Heart left ventricle (tissue), 13 donors: ENCODE results near the gene RNF123.

Experiments
- POLR2A ChIP-seq, 2 donors: fragments of 450-650 bp; IDR thresholded peaks; one replicate each; pipeline ENCODE4 v1.6.1; 2017; ENCODE audit warnings: antibody characterized with exemption in 2 of 2, mild to moderate bottlenecking in 2 of 2, moderate library complexity in 2 of 2
- TF ChIP-seq, protein P1 (sequence below), 12 donors: fragments of 200-600 bp; sonication (generic) in 4 of 12; IDR thresholded peaks; one replicate each; pipeline versions ENCODE4 v1.5.0 to v1.8.0; 2018 to 2022; ENCODE audit warnings: antibody characterized with exemption in 12 of 12, mild to moderate bottlenecking in 5 of 12
- donor health status: ischemic (EF 13 %, LVEDD 7.1; RV severe dilation, severe dysfunction).
- donor health status: DM: no; HTN: yes; CAD: no.
- donor health status: DM: no; HTN: no; CAD: no.
- donor health status: ischemic (EF 25% LVEDD 6.9; RV normal size, moderate dysfunction).
- donor health status: ischemic (EF 25% LVEDD 5.7; RV mildly dilated, moderate dysfunction).
- donor health status: ischemic (EF 35%, LVEDD 5.7; RV mildly dilated, moderate dysfunction).
- donor health status: nonischemic (EF 11% LVEDD 7.7; RV severe dilation, severe dysfunction).
- donor health status: DM: yes; HTN: yes; CAD: no.
- donor health status: PGD.
- donor health status: ischemic (EF 29% LVEDD 5.4; RV normal size, mild dysfunction).
- donor health status: nonischemic (EF 23%, LVEDD 6.1; RV moderate dilation, normal function).

DNA sequence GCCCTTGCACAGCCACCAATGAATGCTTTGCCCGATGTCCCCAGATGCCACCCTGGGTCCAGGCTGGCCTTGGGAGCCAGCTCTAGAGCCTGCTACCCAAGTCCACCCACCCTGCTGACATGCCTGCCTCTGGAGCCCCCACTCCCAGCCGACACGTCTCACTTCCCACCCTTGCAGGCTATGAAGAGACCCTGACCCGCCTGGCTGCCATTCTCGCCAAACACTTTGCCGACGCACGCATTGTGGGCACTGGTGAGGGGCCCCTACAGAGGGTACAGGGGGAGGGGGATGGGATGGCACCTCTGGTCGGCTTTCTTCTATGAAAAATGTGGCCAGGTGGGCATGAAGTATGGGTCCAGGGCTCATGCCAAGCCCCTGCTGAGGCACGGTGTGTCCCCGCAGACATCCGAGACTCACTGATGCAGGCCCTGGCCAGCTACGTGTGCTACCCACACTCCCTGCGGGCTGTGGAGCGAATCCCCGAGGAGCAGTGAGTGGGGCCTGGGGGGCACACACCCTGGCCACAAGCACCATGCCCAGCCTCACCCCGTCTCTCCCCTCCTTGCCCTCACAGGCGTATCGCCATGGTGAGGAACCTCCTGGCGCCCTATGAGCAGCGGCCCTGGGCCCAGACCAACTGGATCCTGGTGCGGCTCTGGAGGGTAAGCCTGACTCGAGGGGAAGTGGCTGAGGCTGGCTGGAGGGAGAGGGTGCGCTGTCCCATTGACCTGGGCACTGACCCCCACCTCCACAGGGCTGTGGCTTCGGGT lies 24.2 kb downstream of the RNF123 start:
- no peak for TF ChIP-seq POLR2A (IDR thresholded peaks at IDR 0.05)
- TF ChIP-seq, protein P1, sequence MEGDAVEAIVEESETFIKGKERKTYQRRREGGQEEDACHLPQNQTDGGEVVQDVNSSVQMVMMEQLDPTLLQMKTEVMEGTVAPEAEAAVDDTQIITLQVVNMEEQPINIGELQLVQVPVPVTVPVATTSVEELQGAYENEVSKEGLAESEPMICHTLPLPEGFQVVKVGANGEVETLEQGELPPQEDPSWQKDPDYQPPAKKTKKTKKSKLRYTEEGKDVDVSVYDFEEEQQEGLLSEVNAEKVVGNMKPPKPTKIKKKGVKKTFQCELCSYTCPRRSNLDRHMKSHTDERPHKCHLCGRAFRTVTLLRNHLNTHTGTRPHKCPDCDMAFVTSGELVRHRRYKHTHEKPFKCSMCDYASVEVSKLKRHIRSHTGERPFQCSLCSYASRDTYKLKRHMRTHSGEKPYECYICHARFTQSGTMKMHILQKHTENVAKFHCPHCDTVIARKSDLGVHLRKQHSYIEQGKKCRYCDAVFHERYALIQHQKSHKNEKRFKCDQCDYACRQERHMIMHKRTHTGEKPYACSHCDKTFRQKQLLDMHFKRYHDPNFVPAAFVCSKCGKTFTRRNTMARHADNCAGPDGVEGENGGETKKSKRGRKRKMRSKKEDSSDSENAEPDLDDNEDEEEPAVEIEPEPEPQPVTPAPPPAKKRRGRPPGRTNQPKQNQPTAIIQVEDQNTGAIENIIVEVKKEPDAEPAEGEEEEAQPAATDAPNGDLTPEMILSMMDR (IDR thresholded peaks at IDR 0.05): no peak
